T-helper 2 cell treated with Interferon-gamma antibody and Interleukin-4, amounts not matched to agents 100 ng/mL and 5 ng/mL, for 36 hours (primary cell): ENCODE measurements around the gene ARHGEF16. TPM values are rescaled to one million over a fixed set of nuclear protein-coding genes. Genes with fewer than 3 reads are reported as not detected.

Experiments
- intact Hi-C: fragments of 100-400 bp; cut with micrococcal nuclease; formaldehyde crosslinking; loops from one replicate; pipeline ENCODE4 v1.15.1; 2023
- total RNA-seq: library from RNA; stranded (reverse); gene quantifications from 2 replicates; pipeline ENCODE4 v1.2.3, GENCODE V29; 2022

The ARHGEF16 gene
- total RNA-seq, 1 donor from 2014 or later: not detected

DNA sequence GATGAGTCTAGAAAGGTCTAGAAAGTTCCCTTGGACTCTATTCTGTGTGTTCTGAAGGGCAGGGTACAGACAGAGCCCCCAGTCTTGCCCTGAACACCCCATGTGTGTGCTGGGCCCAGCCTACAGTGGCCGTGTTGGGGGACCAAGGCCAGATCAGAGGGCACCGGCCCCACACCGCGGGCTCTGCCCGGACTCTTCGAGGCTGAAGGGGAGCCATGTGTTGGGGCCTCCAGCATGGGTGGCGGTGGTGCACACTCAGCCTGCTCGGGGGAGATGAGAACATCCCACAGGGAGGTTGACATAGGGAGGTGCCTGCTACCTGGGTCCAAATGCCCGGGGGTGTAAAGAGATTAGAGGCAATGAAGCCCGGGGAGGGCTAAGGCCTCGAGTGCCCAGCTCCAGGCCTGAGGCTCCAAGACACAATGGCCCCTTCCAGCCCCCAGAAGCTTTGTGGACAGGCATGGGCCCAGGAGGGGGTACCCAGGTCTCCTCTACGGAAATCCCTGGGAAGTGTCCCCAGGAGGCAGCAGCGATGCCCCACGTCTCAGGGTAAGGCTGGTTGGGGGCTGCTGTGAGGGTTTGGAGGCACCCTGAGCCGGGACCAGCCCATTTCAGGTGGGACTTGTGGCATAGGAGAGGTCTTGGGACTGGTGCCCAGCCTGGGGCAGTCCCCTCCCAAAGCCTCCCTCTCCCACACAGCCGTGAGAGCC lies 12.1 kb downstream of the ARHGEF16 start:
- intact Hi-C loops: no loop called here

GRCh38 chr1:3467096-3468036 lies 12.9 kb downstream of the ARHGEF16 start:
- intact Hi-C loops: no loop called here

DNA sequence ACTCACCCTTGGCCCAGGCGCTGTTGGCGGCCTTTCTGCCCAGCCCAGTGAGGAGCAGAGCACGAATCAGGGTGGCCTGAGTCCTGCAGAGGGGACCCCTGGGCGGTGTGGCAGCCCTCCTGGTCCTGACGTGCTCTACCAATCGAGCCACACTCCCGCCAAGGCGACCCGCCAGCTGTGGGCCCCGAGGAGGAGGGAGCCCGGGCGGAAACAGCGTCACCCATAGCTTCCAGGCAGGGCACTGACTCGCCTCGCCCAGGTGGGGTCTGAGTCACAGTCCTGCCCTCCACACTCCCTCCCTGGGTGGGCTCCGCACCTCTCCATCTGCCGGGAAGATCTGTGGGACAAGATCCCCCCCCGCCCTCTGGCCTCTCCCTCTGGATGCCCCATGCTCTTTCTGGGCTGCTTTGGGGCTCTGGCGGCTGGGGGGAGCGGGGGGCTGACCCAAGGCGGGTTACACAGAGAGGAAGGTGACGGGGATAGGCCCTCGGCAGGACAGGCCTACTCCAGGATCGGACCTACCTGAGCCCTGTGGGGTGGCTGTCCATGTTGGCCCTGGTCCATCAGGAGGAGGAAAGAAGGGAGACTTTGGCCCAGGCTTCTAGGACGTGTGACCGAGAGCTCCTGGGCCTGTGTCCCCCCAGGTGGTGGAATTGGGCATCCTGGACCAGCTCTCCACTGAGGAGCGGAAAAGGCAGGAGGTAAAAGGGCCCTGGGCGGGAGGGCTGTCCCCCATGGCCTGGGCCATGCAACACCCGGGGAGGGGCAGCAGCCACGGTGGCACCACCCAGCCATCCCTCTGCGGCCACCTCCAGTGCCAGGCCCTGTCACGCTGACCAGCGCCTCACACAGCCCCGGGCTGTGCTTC lies 14.0 kb downstream of the ARHGEF16 start:
- intact Hi-C loops: no loop called here

DNA sequence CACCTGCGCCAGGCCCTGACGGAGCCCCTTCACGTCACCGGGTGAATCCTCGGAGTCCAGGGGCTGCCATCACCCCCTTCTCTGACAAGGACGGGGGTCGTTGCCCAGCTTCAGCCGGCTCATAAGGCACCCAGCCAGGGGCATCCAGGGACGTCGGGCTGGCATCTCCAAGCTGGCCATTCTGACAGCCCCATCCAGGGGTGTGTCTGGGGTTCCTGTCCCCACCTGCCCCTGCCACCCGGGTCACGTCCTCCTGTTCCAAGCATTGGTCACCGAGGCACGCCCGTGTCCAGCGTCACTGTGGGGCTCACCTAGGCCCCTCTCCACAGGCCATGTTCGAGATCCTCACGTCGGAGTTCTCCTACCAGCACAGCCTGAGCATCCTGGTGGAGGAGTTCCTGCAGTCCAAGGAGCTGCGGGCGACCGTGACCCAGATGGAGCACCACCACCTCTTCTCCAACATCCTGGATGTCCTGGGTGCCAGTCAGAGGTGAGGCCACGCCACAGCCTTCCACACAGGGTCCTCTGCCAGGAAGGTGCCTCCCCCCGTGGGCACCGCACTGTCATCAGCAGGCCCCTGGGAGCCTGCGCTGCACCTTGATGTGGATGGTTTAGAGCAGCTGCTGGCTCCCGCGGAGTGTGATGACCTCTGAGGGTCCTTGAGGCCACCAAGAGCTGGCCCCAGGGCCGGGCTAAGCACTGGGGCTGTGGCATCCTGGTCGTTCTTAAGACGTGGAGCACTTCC lies 14.8 kb downstream of the ARHGEF16 start:
- intact Hi-C loops: no loop called here

GRCh38 chr1:3469849-3470649 lies 15.6 kb downstream of the ARHGEF16 start:
- intact Hi-C loops: no loop called here

DNA sequence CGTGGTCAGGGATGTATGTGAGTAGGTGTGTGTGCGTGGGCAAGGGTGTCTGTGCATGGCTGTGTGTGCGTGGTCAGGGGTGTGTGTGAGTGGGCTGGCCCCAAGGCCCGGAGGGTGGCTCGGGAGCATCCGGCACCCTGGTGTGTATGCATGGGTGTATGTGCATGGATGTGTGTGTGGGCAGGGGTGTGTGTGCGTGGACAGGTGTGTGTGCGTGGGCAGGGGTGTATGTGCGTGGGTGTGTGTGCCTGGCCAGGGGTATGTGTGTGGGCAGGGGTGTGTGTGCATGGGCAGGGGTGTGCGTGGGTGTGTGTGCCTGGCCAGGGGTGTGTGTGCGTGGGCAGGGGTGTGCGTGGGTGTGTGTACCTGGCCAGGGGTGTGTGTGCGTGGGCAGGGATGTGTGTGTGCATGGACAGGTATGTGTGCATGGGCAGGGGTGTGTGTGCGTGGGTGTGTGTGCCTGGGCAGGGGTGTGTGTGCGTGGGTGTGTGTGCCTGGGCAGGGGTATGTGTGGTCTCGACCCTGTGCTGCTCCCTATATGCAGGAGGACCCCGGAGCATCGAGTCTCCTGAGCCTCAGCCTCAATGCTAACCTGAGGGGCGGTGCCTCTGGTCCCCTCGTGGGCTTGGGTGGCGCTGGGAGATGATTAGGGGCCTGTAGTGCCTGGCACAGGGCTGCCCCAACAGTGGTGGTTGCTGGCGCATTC lies 16.3 kb downstream of the ARHGEF16 start:
- intact Hi-C loops: no loop called here

DNA sequence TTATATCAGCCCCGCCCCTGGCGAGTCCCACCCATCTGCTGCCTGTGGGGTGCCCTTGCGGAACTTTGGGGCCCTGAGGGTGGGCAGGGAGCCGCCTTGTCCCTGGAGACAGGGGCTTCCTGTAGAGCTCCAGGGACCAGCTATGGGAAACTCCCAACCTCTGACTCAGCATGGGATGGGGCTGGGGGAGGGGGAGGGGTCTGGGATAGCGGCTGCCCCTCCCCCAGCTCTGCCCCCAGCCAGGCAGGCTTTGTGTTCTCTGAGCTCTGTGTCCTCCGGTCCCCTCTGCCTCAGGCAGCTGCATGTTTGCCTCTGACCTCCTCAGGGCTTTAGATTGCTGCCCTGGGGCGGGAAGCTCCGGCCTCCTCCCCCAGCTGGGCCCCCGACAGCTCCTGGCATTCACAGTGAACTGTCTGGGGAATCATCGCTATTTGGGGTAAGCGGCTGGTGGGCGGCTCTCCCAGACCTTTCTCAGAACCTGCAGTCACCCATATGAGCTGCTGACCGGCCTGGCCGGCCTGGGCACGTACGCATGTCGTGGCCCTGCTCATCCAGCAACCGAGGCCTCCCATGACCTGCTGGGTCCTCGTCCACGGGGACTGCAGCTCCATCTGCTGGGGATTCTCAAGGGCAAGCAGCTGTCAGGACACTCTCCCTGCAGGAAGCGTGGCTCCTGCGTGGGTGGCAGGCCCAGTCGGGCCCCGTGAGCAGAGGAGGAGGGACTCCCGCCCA lies 17.1 kb downstream of the ARHGEF16 start:
- intact Hi-C loops: no loop called here

GRCh38 chr1:3472088-3472850 lies 17.8 kb downstream of the ARHGEF16 start:
- intact Hi-C loops: no loop called here

DNA sequence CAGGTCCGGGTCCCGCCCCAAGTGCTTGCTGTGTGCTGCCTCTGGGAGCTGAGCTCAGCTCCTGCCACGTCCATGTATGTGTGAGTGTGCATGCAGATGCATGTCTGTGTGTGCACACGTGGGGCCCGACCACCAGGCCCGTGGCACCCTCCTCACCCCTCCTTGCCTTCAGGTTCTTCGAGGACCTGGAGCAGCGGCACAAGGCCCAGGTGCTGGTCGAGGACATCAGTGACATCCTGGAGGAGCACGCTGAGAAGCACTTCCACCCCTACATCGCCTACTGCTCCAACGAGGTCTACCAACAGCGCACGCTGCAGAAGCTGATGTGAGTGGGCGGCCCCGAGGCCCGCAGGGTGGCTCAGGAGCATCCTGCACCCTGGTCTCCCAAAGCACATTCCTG lies 18.4 kb downstream of the ARHGEF16 start:
- intact Hi-C loops: no loop called here

DNA sequence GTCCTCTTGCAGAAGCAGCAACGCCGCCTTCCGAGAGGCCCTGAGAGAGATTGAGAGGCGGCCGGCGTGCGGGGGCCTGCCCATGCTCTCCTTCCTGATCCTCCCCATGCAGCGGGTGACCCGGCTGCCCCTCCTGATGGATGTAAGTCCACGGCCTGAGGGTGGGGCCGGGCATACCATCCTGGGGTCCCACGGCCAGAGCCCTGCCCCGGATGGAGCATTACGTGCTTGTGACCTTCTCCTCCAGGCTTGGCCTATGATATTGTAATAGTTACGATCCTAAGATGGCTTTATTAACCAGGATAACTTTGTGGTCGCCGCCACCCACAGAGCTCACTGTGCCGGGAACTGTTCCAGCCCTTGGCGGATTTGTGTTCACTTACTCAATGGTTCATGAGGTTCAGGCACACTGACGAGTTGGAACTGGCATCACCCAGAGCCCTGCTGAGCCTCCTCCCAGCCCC lies 18.9 kb downstream of the ARHGEF16 start:
- intact Hi-C loops: no loop called here

- intact Hi-C loops: no loop called here
These were observed 19.6 kb downstream of the ARHGEF16 start for GRCh38 chr1:3474016-3474415.

GRCh38 chr1:3474421-3474820 lies 20.0 kb downstream of the ARHGEF16 start:
- intact Hi-C loops: no loop called here

GRCh38 chr1:3475839-3476573 lies 21.5 kb downstream of the ARHGEF16 start:
- intact Hi-C loops: no loop called here

GRCh38 chr1:3476666-3477065 lies 22.2 kb downstream of the ARHGEF16 start:
- intact Hi-C loops: no loop called here

DNA sequence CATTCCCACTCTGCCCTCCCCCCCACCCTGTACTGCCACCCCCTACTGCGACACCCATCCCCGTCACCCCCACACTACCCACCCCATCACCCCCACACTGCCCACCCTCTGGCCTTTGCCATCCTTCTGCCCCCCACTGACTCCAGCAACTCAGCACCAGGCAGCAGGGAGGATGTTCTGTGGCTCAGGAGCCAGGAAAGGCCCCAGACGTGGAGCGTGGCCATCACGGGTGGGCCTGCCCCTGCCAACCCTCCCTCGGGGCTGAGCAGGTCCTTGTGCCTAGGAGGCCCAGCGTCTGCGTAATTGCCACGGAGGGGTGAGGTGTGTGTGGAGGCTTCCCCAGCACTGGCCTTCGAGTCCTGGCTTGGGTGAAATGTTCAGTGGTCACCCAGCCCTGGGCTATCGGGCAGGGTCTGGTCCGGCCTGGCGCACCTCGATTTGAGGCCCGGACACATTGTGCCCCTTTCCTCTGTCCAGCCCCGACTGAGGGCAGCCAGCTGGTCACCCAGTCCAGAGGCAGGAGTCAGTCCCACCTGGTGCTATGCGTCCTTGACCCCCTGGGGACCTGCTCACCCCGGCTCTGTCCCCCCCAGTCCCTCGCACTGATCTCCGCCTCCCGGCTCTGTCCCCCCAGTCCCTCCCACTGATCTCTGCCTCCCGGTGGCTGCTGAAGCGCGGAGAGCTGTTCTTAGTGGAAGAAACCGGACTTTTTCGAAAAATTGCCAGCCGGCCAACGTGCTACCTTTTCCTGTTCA lies 23.0 kb downstream of the ARHGEF16 start:
- intact Hi-C loops: no loop called here

- intact Hi-C loops: no loop called here
These were observed 23.7 kb downstream of the ARHGEF16 start for GRCh38 chr1:3478187-3478586.
